SU-DHL-6 (cell line): Measurements from ENCODE around the gene HBG1.

Source experiments
- H2AFZ ChIP-seq: fragments of 200-600 bp; sonication (generic); 2 replicates; pipeline ENCODE4 v1.6.1; 2014; ENCODE audit warnings: low read depth, mild to moderate bottlenecking, moderate library complexity, mixed read lengths, antibody characterized with exemption, low read length; ENCODE audit not compliant: severe bottlenecking
- H3F3A ChIP-seq: fragments of 200-600 bp; shearing (Covaris generic); 2 replicates; pipeline ENCODE4 v1.6.0; 2016; ENCODE audit warnings: antibody characterized with exemption, mild to moderate bottlenecking; ENCODE audit not compliant: insufficient read depth
- H3K27ac ChIP-seq: fragments of 200-600 bp; sonication (generic); 2 replicates; pipeline ENCODE4 v1.5.1; 2016; ENCODE audit warnings: low read depth, mild to moderate bottlenecking, low read length, moderate library complexity, mixed read lengths
- H3K27me3 ChIP-seq: fragments of 200-600 bp; sonication (generic), shearing (Covaris generic); 2 replicates; pipeline ENCODE4 v1.6.0; 2014; ENCODE audit warnings: mild to moderate bottlenecking, low read length
- H3K36me3 ChIP-seq: fragments of 200-600 bp; sonication (generic); 2 replicates; pipeline ENCODE4 v1.6.1; 2014; ENCODE audit warnings: mild to moderate bottlenecking, low read length, mixed read lengths
- H3K4me2 ChIP-seq: fragments of 300-600, 200-600 bp; shearing (Covaris generic), sonication (generic); 2 replicates; pipeline ENCODE4 v1.6.0; 2014; ENCODE audit warnings: low read length, low read depth, mild to moderate bottlenecking; ENCODE audit not compliant: poor library complexity, severe bottlenecking
- H3K4me3 ChIP-seq: fragments of 200-600 bp; sonication (generic); 2 replicates; pipeline ENCODE4 v1.5.1; 2014; ENCODE audit warnings: antibody characterized with exemption, low read length, mild to moderate bottlenecking, mixed read lengths; ENCODE audit not compliant: insufficient read depth, poor library complexity, severe bottlenecking
- H3K79me2 ChIP-seq: fragments of 200-600 bp; sonication (generic); 2 replicates; pipeline ENCODE4 v1.6.1; 2014; ENCODE audit warnings: mild to moderate bottlenecking, low read length, moderate library complexity; ENCODE audit not compliant: insufficient read depth
- H3K9ac ChIP-seq: fragments of 200-600 bp; sonication (generic); 2 replicates; pipeline ENCODE4 v1.7.0; 2014; ENCODE audit warnings: mild to moderate bottlenecking, low read length
- H3K9me2 ChIP-seq: fragments of 200-600 bp; sonication (generic); replicated peaks from 2 replicates; pipeline ENCODE4 v1.6.1; 2014; ENCODE audit warnings: low read length; ENCODE audit not compliant: insufficient read depth
- H3K9me3 ChIP-seq: fragments of 200-600 bp; sonication (generic); 2 replicates; pipeline ENCODE4 v1.6.1; 2014; ENCODE audit warnings: low read length, mixed read lengths; ENCODE audit not compliant: insufficient read depth
- H4K20me1 ChIP-seq: fragments of 200-600 bp; sonication (generic); 2 replicates; pipeline ENCODE4 v1.6.1; 2014; ENCODE audit warnings: low read depth, mild to moderate bottlenecking, antibody characterized with exemption, low read length, moderate library complexity, mixed read lengths
- EZH2phosphoT487 ChIP-seq: fragments of 200-600 bp; sonication (generic), shearing (Covaris generic); conservative IDR thresholded peaks from 2 replicates; pipeline ENCODE4 v1.6.1; 2018; ENCODE audit warnings: mild to moderate bottlenecking, antibody characterized with exemption, low read length, moderate library complexity, mixed read lengths
- TF ChIP-seq, protein P1 (sequence below): fragments of 200-600 bp; sonication (generic); IDR thresholded peaks from one replicate; pipeline ENCODE4 v1.5.1; 2017; ENCODE audit warnings: antibody characterized with exemption, mild to moderate bottlenecking, low read length, moderate library complexity; ENCODE audit not compliant: insufficient read depth, poor library complexity, severe bottlenecking

The HBG1 gene

DNA sequence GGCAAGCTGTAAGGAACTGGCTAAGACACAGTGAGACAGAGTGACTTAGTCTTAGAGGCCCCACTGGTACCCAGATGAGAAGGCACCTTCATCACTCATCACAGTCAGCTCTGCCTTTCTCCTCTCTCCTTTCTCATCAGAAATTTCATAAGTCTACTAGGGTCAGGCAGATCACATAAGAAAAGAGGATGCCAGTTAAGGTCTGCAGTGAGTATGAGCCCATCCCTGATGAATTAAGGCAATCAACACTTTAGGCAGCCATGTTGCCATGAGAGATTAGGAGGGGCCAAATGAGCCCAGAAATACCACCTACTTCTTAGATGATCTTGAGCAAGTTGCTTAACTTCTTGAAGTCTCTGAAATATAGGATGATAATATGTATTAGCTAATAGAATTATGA, 31.9 kb upstream of the HBG1 start:
- Histone ChIP-seq H3F3A (no peaks in the 10 kb centered on the region), H3K36me3 (no peaks in the 10 kb centered on the region), H3K4me3 (no peak overlapping the region), H3K27me3 (no peaks in the 10 kb centered on the region), H4K20me1 (no peaks in the 10 kb centered on the region), H3K9me2 (no peaks in the 10 kb centered on the region; the same call in 1 of the 2 replicates), H3K9me3 (no peaks in the 10 kb centered on the region), H3K27ac (no peak overlapping the region), H3K4me2 (no peak overlapping the region), H2AFZ (no peak overlapping the region), H3K79me2 (no peaks in the 10 kb centered on the region), H3K9ac (no peak overlapping the region)
- no peak for TF ChIP-seq EZH2phosphoT487
- TF ChIP-seq, protein P1, sequence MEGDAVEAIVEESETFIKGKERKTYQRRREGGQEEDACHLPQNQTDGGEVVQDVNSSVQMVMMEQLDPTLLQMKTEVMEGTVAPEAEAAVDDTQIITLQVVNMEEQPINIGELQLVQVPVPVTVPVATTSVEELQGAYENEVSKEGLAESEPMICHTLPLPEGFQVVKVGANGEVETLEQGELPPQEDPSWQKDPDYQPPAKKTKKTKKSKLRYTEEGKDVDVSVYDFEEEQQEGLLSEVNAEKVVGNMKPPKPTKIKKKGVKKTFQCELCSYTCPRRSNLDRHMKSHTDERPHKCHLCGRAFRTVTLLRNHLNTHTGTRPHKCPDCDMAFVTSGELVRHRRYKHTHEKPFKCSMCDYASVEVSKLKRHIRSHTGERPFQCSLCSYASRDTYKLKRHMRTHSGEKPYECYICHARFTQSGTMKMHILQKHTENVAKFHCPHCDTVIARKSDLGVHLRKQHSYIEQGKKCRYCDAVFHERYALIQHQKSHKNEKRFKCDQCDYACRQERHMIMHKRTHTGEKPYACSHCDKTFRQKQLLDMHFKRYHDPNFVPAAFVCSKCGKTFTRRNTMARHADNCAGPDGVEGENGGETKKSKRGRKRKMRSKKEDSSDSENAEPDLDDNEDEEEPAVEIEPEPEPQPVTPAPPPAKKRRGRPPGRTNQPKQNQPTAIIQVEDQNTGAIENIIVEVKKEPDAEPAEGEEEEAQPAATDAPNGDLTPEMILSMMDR: no peak

GRCh38 chr11:5280582-5281102, 31.0 kb upstream of the HBG1 start:
- no peak overlapping the region for H3K4me2 ChIP-seq
- H3K36me3 ChIP-seq: no peaks in the 10 kb centered on the region
- TF ChIP-seq, protein P1: no peak
- no peak overlapping the region for H3K27ac ChIP-seq
- H3K9ac ChIP-seq: no peak overlapping the region
- no peak overlapping the region for H2AFZ ChIP-seq
- H4K20me1 ChIP-seq: no peaks in the 10 kb centered on the region
- H3K9me3 ChIP-seq: no peaks in the 10 kb centered on the region
- no peaks in the 10 kb centered on the region for H3K27me3 ChIP-seq
- H3K79me2 ChIP-seq: no peaks in the 10 kb centered on the region
- H3F3A ChIP-seq: no peaks in the 10 kb centered on the region
- H3K4me3 ChIP-seq: no peak overlapping the region
- H3K9me2 ChIP-seq: no peaks in the 10 kb centered on the region; the same call in 1 of the 2 replicates

DNA sequence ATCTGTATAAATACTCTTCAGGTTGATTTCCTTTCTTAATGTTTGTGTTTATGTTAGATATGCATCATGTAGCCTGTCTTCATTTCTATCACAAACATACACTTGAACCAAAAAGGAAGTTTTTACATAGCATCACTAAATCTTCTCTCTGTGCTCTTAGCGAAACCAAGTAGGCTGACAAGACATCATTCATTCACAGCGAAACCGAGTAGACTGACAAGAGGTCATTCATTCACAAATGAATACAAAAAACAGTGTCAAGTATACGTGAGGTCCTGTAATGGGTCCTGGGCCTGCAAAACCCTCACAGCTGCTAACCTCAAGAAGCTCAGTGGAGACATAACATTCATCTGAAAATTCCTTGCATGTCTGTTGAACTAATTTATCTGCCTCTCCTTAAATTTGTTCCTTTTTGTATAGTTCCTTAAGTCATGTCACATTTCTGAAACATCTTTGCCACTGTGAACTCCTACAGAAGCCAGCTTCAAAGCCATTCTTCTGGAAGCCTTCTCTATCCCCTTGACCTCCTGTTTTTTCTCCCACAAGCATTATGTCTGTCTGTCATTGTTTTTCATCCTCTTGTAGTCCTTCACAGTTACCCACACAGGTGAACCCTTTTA, 29.9 kb upstream of the HBG1 start:
- H3F3A ChIP-seq: no peaks in the 10 kb centered on the region
- H3K9ac ChIP-seq: no peak overlapping the region
- no peaks in the 10 kb centered on the region for H3K27me3 ChIP-seq
- H3K4me2 ChIP-seq: no peak overlapping the region
- TF ChIP-seq, protein P1: no peak
- TF ChIP-seq EZH2phosphoT487: no peak
- no peak overlapping the region for H2AFZ ChIP-seq
- no peaks in the 10 kb centered on the region for H3K9me3 ChIP-seq
- no peaks in the 10 kb centered on the region for H3K79me2 ChIP-seq
- H4K20me1 ChIP-seq: no peaks in the 10 kb centered on the region
- no peak overlapping the region for H3K4me3 ChIP-seq
- H3K27ac ChIP-seq: no peak overlapping the region
- H3K36me3 ChIP-seq: no peaks in the 10 kb centered on the region
- no peaks in the 10 kb centered on the region; the same call in 1 of the 2 replicates for H3K9me2 ChIP-seq
